WI38 (cell line): ENCODE data around the gene ADGRE3.
"Not testable (repeated sequence)": the region's sequence is repeated elsewhere in the genome, so short reads cannot be mapped to it uniquely, and the experiment has no call there.

Experiments used
- H3K4me3 ChIP-seq: 2 replicates; pipeline ENCODE4 v1.5.1; 2011; ENCODE audit warnings: low read depth, mild to moderate bottlenecking, control low read depth, low read length
- CTCF ChIP-seq: IDR thresholded peaks from 2 replicates; pipeline ENCODE4 v1.5.1; 2012; ENCODE audit warnings: low read depth, mild to moderate bottlenecking, control low read depth, low read length

ADGRE3 gene

GRCh38 chr19:14615623-14616022 is 59.0 kb downstream of the ADGRE3 start:
- TF ChIP-seq CTCF: no peak
- no peak overlapping the region for H3K4me3 ChIP-seq

GRCh38 chr19:14614099-14614412 is 60.6 kb downstream of the ADGRE3 start:
- no peak overlapping the region for H3K4me3 ChIP-seq
- no peak for TF ChIP-seq CTCF

- not testable (repeated sequence) for H3K4me3 ChIP-seq
These were observed 61.1 kb downstream of the ADGRE3 start for GRCh38 chr19:14613399-14614098.

GRCh38 chr19:14612657-14613056 is 62.0 kb downstream of the ADGRE3 start:
- TF ChIP-seq CTCF: no peak

GRCh38 chr19:14612242-14612641 is 62.4 kb downstream of the ADGRE3 start:
- not testable (repeated sequence) for H3K4me3 ChIP-seq

More at GRCh38 chr19:14612657-14613056, 62.0 kb downstream of the ADGRE3 start:
- H3K4me3 ChIP-seq: no peak overlapping the region

GRCh38 chr19:14611051-14611450 is 63.6 kb downstream of the ADGRE3 start:
- H3K4me3 ChIP-seq: no peak overlapping the region
- no peak for TF ChIP-seq CTCF

GRCh38 chr19:14606627-14607026 is 68.0 kb downstream of the ADGRE3 start:
- H3K4me3 ChIP-seq: no peak overlapping the region
- TF ChIP-seq CTCF: no peak

GRCh38 chr19:14603990-14604387 is 70.7 kb downstream of the ADGRE3 start:
- no peak for TF ChIP-seq CTCF
- H3K4me3 ChIP-seq: no peak overlapping the region
